HS-5 (cell line): ENCODE results near the gene SYNE2.
"Not testable (repeated sequence)": the region's sequence is repeated elsewhere in the genome, so short reads cannot be mapped to it uniquely, and the experiment has no call there.

ENCODE experiments used
- DNase-seq: peaks from one replicate; pipeline ENCODE4 v3.0.0-alpha.2; 2012; ENCODE audit warnings: low read depth

The SYNE2 gene

GRCh38 chr14:64196814-64197411, 344.1 kb downstream of the SYNE2 start:
- no peak for DNase-seq

DNA sequence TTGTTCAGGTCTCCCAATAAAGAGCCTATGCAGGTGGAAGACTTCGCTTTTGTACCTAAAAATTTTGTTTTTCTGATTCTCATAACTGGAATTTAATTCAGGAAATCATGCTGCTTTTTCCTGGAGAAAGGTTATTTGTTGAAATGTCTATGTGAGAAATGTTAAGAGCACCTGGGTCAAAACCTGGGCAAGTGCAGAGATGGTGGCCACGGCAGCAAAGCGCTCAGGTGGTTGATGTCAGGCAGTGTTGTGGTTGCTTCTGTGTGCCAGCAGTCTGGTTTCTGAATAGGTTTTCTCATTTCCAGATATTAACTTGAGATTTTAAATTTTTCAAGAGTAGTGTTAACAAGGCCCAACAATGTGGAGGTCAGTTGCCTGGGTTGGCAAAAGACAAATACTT, 345.2 kb downstream of the SYNE2 start:
- no peak for DNase-seq

DNA sequence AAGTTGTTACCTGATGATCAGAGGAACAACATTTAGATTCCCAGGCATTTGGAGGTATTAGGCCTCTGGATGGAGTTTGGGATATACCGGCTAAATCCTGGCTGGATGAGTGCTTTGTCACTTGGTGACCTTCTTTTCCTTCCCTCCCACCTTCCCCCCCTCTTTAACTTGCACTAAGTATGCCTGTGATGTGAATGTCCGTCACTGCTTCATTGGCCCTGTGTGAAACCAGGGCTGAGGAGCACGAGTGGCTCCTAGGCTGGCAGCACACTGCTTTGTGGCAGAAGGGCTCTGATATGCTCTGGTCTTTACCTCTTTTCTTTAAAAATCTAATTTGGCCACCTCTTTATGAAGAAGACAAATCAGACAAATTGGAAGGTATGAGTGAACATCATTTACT, 345.7 kb downstream of the SYNE2 start:
- no peak for DNase-seq

DNA sequence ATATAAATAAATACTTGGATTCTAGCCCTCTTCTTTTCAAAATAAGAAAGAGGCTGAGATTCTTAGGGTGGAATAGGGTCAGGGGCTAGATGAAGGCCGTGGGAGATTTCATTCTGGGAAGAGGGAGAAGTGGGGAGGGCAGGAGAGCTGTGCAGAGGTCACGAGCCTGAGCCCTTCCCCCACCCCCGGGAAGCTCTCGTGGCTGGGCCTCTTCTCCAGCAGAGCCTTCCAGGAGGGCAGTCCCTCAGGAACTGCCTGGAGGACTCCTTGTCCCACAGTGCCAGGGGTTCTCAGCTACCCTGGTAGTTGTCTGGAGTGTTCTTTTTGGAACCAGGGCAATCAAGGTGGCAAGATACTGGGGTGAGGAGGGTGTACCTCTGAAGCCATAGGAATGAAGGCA, 347.4 kb downstream of the SYNE2 start:
- no peak for DNase-seq

DNA sequence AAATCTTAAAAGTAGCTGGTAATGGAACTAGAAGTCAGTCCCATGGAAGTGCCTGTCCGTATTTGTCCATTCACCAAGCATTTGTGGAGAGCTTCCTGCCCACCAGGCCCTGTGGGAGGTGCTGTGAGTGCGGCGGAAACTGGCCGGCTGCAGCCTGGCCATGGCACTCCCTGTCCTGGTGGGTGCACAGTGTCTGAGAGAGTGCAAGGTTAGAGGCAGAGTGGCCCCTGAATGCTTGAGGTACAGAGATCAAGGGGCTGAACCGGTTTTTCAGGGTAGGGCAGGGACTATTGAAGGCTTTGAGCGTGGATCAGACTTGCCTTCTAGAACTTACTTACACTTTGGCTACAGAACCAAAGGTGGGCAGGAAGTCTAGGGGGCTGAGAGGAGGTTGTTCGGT, 348.5 kb downstream of the SYNE2 start:
- DNase-seq, result no peak

DNA sequence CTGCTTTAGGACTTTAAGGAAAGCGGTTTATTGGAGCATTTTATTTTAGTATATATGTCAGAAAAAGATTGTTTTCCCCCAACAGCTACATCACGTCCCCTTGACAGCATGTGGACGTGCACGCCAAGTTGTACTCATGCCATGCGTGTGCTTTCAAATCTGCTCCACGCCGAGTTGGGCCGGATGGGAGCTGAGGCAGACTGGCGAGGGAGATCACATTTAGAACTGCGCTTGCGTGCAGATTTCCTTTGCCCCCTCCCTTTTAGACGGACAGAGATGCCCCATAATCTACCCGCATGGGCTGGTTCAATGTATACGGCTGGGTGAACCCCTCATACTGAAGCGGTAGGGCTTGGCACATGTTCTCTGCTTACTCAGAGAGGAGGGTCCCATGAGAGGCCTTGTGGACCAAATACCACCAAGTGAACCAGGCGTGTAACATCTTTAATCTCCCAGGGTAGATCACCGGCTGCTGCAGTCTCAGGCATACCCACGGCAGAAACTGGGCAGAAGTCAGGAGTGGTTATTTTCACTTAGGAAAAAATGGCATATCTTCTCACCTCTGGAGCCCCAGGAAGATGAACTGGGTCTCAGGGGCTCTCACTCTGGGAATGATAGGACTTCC, 349.2 kb downstream of the SYNE2 start:
- DNase-seq, result no peak

DNA sequence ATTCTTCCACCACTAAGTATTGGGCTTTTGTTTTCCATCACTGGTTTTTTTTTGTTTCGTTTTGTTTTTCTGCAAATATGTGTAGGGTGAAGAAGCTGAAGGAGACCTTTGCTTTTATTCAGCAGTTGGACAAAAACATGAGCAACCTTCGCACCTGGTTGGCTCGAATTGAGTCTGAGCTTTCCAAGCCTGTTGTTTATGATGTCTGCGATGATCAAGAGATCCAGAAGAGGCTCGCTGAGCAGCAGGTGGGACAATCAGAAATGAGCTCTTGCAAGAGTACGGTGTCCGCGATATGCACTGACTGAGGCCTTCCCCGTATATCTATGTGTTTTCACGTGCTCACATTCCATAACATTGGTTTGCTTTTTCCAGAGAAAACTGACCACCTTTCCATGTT, 349.9 kb downstream of the SYNE2 start:
- DNase-seq, result no peak

GRCh38 chr14:64203366-64204006, 350.7 kb downstream of the SYNE2 start:
- DNase-seq, result no peak

DNA sequence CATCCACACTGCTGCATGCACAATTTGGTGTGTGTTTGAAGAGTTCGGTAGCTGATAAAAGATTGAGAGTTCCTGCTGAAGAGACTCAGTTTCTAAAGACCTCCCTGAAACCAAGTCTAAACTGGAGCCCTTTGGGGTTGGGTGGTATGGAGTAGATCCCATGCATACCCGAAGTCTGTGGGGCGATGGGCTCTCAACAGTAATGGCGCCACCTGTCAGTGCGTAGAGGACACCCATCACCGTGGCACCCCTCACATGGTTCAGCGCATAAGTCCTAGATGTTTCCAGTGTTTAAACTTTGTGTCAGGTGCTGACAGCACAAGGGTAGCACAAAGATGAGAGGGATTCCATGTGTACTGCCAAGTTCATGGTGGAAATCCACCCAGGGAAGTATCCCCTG, 355.5 kb downstream of the SYNE2 start:
- DNase-seq, result no peak

DNA sequence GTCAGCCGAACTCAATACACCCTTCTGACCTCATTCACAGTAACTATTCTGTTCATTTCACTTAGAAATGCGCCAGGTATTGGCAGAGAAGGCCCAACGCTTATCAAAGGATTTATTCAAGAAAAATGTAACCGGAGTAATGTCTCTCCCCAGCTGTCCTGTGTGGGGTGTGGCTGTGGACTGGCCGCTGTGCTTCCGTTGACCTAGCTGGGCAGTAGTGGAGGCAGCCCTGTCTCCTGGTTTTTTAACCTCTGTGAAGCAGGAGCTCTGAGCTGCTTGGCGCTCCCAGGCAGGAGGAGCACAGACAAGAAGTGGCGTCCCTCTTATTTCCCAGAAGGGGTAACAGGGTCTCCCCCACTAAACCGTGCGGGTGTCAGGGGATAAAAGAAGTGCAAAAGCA, 356.2 kb downstream of the SYNE2 start:
- no peak for DNase-seq

GRCh38 chr14:64209444-64210131, 356.8 kb downstream of the SYNE2 start:
- DNase-seq, result no peak

GRCh38 chr14:64210216-64210615, 357.4 kb downstream of the SYNE2 start:
- no peak for DNase-seq

- DNase-seq, result not testable (repeated sequence)
Observed at GRCh38 chr14:64210912-64211311, 358.1 kb downstream of the SYNE2 start.

DNA sequence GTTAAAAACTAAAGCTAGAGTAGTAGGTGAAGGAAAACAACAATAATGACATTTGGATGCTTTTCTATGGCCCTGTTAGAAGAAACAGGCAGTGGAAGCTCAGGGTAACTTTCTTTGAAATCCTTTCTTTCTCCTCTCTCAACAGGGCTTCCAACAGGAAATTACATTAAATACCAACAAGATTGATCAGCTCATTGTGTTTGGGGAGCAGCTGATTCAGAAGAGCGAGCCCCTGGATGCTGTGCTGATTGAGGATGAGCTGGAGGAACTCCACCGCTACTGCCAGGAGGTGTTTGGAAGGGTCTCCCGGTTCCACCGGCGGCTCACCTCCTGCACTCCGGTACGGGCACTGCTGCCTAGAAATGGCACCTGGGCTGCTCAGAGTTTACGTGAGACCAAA, 359.9 kb downstream of the SYNE2 start:
- no peak for DNase-seq

GRCh38 chr14:64213086-64213485, 360.3 kb downstream of the SYNE2 start:
- DNase-seq, result no peak

DNA sequence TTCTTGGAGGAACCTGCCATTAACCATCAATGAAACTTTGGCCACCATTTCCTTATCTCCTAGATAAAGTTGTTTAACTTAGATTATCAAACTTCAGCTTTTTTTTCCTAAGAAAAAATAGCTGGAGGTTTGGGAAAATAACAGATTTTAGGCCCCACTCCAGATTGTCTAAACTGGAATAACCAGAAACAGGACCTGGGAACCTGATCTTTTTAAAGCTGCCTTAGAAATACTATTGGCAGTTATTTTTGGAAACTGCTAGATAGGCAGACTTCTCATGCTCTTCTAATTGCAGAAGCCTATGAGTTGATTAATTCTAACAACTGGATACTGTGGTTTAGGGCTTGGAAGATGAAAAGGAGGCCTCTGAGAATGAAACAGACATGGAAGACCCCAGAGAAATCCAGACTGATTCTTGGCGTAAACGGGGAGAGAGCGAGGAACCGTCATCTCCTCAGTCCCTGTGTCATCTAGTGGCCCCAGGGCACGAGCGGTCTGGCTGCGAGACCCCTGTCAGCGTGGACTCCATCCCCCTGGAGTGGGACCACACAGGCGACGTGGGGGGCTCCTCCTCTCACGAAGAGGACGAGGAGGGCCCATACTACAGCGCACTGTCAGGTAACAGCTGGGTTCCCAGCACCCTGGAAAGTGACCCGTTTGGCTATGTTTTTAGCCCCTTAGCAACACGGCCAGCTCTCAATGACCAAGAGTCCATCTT, 361.2 kb downstream of the SYNE2 start:
- DNase-seq, result no peak

DNA sequence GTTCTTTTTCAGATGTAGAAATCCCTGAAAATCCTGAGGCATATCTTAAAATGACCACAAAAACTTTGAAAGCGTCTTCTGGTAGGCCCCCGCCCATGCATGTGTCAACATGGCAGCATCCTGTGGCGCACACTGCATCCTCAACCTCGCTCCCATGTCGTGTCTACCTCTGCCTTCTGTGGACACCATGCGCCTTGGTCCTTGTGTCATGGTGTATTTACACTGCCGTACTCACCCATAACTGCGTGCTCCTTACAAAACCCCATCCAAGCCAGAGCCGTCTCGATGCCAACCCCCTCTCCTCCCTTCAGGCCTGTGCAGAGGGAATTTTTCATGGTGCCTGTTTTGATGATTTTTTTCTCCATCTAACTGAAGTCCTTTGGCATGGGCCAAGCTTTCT, 362.5 kb downstream of the SYNE2 start:
- DNase-seq, result no peak

- no peak for DNase-seq
Observed at GRCh38 chr14:64215978-64216377, 363.2 kb downstream of the SYNE2 start.

GRCh38 chr14:64217308-64217707, 364.5 kb downstream of the SYNE2 start:
- no peak for DNase-seq

DNA sequence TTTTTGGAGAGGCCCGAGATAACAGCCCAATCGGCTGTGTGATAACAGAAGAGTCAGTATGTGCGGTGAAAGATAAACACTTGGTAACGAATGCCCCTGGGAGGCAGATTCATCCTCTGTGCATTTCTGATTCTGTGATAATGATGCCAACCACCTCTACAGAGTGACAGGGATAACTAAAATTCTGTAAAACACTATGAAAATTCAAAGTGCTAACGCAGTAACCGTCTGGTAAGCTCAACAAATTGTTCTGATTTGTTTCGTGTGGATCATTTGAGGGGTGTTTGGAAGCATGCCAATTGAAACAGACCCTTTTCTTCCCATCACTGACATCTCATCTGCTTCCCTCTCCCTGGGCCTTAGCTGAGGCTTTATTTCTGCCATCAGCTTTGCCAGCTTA, 365.0 kb downstream of the SYNE2 start:
- no peak for DNase-seq

DNA sequence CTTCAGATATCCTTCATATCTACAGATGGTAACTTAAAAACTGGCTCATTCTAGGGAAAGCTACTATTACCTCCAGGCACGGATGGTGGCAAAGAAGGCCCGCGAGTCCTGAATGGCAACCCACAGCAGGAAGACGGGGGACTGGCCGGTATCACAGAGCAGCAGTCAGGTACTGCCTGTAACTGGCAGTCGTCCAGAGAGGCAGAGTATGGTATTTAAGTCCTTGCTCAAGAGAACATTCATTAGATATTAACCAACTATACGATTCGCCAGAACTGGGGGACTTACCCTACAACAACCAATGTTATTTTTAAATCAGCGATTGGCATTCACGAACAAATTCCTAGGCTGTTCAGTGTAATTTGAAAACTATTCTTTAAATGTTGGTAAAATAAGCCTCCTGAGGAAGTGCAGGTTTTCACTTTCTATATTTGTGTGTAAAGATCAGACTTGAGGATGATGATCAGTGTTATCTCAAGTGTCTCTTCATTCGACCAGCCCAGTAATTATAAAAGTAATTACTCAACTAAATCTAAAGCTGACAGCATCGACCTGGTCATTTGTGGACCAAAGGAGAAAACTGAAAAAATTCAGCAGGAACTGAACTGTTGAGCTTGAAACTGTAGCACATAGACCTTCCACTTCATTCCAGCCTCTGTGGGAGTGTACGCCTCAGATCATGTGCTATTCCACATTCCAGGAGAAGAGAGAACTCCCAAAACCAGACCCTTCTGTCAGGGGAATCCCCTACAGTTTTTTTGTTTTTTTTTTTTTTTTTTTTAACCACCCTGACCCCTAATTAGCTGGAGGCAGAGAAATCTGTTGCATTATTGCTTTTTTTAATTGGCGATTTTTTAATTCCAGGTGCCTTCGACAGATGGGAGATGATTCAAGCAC, 365.8 kb downstream of the SYNE2 start:
- no peak for DNase-seq

- no peak for DNase-seq
Observed at GRCh38 chr14:64220056-64220455, 367.3 kb downstream of the SYNE2 start.
